ELR (cell line): Measurements from ENCODE around the gene SLC34A1.
"Not testable (repeated sequence)": the region's sequence is repeated elsewhere in the genome, so short reads cannot be mapped to it uniquely, and the experiment has no call there.

Source experiments
- DNase-seq: peaks from one replicate; pipeline ENCODE4 v3.0.0-alpha.2; 2015; ENCODE audit warnings: low read depth

Gene SLC34A1, protein sequence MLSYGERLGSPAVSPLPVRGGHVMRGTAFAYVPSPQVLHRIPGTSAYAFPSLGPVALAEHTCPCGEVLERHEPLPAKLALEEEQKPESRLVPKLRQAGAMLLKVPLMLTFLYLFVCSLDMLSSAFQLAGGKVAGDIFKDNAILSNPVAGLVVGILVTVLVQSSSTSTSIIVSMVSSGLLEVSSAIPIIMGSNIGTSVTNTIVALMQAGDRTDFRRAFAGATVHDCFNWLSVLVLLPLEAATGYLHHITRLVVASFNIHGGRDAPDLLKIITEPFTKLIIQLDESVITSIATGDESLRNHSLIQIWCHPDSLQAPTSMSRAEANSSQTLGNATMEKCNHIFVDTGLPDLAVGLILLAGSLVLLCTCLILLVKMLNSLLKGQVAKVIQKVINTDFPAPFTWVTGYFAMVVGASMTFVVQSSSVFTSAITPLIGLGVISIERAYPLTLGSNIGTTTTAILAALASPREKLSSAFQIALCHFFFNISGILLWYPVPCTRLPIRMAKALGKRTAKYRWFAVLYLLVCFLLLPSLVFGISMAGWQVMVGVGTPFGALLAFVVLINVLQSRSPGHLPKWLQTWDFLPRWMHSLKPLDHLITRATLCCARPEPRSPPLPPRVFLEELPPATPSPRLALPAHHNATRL

GRCh38 chr5:177384134-177384533, at the start of gene SLC34A1:
SLC34A1 (plus strand) TSS chr5:177384434; CDS start chr5:177385742, 1,308 bp downstream.
- DNase-seq = no peak

- DNase-seq = no peak
These were observed 49.2 kb upstream of the SLC34A1 start for GRCh38 chr5:177334781-177335700.

DNA sequence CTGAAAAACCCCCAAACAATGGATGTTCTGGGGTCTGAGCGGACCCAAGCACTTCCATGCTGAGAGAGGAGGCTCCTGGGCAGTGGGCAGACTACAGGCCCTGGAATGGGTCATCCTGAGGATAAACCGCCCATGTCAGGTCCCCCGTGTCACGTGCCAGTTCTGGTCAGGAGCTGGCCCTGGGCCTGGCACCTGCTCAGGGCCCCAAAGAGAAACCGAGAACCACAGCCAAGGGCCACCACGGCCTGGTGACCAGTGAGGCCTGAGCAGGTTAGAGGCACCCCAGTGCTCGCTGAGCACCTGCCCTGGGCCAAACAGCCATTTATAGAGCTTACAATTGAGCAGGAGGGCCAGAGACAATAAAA, 48.6 kb upstream of the SLC34A1 start:
- no peak for DNase-seq

- DNase-seq = peak; percentile 55
These were observed 48.1 kb upstream of the SLC34A1 start for GRCh38 chr5:177336112-177336511.

GRCh38 chr5:177336603-177337494, 47.4 kb upstream of the SLC34A1 start:
- DNase-seq = no peak

- no peak for DNase-seq
These were observed 45.8 kb upstream of the SLC34A1 start for GRCh38 chr5:177338251-177339106.

GRCh38 chr5:177339107-177339638, 45.1 kb upstream of the SLC34A1 start:
- no peak for DNase-seq

DNA sequence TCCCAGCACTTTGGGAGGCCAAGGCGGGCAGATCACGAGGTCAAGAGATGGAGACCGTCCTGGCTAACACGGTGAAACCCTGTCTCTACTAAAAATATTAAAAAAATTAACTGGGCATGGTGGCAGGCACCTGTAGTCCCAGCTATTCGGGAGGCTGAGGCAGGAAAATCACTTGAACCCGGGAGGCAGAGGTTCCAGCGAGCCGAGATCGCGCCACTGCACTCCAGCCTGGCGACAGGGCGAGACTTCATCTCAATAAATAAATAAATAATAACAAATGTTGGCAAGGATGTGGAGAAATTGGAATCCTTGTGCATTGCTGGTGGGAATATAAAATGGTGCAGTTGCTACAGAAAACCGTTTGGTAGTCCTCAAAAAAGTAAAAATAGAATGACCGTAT, 41.2 kb upstream of the SLC34A1 start:
- not testable (repeated sequence) for DNase-seq

GRCh38 chr5:177343777-177344176, 40.5 kb upstream of the SLC34A1 start:
- no peak for DNase-seq

- no peak for DNase-seq
These were observed 39.3 kb upstream of the SLC34A1 start for GRCh38 chr5:177344891-177345290.

- no peak for DNase-seq
These were observed 37.4 kb upstream of the SLC34A1 start for GRCh38 chr5:177346820-177347219.

DNA sequence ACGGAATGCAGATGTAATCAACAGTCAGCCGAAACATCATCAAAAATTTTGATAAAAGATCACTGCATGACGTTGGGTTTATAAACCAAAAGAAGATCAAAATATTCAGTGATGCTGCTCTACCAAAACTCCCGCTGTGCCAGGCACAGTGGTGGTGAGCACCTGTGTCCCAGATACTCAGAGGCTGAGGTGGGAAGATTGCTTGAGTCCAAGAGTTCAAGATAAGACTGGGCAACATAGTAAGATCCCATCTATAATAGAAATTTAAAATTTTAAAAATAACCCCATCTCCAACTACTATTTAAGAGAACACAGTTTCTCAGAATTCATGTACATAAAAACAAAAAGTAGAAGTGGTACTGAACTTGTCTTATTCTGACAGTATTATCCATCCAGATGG, 36.5 kb upstream of the SLC34A1 start:
- DNase-seq = no peak

GRCh38 chr5:177349362-177349647, 34.9 kb upstream of the SLC34A1 start:
- DNase-seq = no peak

DNA sequence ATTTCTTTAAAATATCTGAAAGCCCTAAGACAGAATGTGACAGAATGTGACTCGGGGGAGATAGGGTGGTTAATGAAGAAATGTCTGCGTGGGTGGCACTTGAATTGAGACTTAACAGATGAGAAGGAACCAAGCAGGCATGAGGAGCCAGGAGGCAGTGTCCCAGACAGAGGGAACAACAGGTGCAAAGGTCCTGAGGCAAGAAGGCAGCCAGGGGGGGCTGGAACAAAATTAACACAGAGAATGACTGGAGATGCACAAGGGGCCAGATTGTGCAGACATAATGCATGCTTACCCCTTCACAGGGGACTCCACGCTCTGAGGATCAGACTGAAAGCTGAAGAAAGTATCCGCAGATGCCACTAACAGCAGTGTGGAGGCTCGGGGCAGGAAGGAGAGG, 34.5 kb upstream of the SLC34A1 start:
- DNase-seq = no peak

GRCh38 chr5:177350776-177351391, 33.4 kb upstream of the SLC34A1 start:
- DNase-seq = peak; percentile 42

- DNase-seq = peak; percentile 98
These were observed 32.6 kb upstream of the SLC34A1 start, which contains the start of gene LMAN2 for GRCh38 chr5:177351392-177352329. LMAN2 (minus strand) TSS chr5:177351668; CDS start chr5:177351647, 21 bp downstream.

DNA sequence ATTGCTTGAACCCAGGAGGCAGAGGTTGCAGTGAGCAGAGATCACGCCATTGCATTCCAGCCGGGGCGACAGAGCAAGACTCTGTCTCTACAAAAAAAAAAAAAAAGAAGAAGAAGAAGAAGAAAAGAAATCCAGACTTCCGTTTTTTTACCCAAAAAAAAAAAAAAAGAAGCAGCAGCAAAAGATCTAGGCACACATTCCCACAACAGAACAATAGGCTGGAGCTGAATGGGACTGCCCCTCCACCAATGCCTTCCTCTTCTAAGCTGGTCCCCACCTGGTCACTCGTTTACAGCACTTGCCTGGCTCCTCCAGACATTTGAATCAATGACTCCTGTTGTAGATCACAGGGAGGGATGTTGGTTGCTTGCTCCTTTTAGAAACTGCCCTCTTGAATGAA, 31.1 kb upstream of the SLC34A1 start:
- DNase-seq = no peak

GRCh38 chr5:177354256-177354655, 30.0 kb upstream of the SLC34A1 start:
- no peak for DNase-seq

DNA sequence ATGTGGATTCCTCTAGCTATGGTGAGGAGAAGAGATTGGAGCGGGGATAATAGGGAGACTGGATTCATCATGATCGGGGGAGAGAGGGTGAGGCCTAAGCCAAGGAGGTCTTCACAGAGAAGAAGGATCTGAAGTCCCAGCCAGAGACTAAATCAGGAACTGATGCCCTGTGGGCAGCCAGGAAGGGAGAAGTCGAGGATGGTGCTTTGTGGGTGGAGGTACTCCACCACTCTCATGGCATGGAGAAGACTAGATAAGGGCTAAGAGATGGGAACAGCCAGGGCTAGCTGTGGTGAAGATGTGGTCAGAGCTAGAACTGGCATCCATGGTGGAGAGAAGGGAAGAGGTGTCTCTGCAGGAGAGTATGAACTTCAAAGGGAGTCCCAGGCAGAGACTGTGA, 29.5 kb upstream of the SLC34A1 start:
- no peak for DNase-seq
